ENCODE measurements around the gene CCNL1. TPM values are rescaled to one million over a fixed set of nuclear protein-coding genes. Genes with fewer than 3 reads are reported as not detected.
"Not testable (repeated sequence)": the region's sequence is repeated elsewhere in the genome, so short reads cannot be mapped to it uniquely, and the experiment has no call there.

CCNL1 gene
- polyA plus RNA-seq, 1 donor = 81.4 TPM

DNA sequence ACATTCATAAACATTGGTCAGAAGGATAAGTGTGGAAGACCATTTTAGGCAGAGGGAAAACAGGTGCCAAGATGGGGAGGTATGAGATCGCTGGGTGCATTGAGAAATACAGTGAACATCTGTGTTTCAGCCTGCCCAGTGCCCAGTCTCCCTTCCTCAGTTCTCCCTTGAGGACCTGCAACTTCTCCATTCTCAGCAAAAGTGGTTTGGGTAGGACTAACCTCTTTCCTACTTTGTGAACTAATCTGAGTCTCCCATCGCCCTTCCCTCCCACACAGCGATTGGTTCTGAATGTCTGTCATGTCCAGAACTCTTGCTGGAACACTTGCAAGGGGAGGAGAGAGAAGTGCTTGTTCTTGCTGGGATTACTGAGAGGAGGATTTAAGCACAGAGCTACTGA lies 10.9 kb upstream of the CCNL1 start:
- DNase-seq (ENCODE audit: low read depth) = no peak

DNA sequence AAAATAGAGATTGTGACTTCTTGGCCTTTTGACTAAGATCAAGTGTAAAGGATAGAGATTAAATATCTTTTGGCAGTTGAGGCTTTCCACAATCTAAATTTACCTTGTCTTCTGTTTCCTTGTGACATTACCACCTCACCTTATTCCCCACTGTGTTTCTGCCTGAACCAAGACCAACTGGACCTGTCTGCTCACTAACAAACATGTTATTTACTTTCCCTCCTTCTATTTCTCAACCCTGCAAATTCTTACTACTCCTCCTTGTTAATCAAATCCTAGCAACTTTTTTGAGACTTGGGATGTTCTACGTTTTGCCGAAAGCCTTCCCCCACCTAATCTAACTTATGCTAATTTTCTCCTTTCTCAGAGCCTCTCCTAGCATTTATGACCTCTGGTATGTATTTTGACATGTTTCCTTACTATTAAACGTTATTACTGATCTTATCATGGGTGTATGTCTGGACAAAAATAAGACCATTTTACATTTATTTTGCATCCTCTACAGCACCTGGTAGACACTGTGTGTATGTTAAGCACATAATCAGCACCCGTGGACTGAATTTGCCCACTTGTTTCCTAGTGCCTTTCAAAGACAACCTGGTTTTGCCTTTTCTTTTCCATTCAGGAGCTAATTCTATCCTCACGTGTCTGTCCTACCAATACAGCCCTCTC lies 7.6 kb upstream of the CCNL1 start:
- no peak for DNase-seq (ENCODE audit: low read depth)

DNA sequence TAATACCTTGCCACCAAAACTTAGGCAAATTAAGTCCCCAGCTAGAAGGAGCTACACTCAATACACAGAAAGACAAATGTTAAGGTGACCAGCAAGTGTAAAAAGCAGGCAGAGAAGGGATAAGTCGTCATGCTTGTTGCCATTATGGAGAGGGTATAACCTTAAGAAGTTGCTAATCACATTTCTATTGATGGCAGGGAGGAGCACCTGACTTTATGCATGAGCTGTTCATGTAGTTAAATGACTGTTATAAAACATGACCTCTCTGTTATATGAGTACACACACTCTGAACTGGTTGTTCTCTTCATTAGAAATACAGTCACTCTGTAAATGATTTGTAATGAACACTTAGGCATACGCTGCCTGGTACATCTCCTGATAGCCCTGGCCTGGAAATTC lies 6.6 kb upstream of the CCNL1 start:
- no peak for DNase-seq (ENCODE audit: low read depth)

DNA sequence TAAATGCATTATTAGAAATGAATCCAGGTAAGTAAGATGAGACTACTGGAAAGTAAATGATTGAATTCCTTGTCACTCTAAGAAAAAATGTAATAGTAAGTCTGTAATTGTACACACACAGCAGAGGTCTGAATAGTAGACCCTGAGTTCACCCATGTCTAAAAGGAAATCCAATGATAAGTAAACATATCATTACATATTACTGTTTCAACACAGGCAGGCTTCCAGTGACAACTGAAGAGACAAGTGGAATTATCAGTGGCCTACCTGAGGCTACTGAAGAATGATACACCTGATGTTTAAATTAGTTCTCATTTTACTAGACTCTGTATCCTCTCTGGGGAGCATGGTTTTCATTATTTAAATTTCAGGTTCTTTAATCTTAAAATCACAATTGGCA lies 6.2 kb upstream of the CCNL1 start:
- no peak for DNase-seq (ENCODE audit: low read depth)

DNA sequence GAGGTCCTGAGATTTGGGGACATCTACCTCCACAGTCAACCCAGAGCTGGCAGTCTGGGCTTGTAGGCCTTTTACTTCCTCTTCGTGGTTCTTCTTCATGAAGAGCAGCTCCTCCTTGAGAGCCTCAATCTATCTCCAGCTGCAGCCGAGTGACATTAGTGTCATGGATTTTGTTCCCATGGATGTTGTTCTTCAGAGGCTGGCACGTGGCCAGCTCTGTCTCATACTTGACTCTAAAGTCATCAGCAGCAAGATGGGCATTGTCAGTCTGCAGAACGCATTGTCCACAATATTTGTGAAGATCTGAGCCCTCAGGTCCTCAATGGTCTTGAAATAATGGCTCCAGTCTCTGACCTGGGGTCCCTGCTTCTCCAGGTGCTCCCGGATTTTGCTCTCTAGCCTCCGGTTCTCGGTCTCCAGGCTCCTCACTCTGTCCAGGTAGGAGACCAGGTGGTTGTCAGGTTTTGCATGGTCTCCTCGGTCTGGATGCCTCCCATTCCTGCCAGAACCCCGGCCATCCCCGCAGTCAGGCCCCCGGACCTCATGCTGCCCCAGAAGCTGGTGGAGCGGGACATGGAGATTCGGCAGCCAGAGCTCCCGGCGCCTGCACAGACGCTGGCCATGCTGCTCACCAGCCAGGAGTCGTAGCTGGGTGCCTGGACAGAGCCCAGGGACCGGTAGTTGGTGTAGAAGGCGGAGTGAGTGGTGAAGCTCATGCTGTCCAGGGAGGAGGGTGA lies 3.4 kb upstream of the CCNL1 start:
- DNase-seq (ENCODE audit: low read depth) = no peak

DNA sequence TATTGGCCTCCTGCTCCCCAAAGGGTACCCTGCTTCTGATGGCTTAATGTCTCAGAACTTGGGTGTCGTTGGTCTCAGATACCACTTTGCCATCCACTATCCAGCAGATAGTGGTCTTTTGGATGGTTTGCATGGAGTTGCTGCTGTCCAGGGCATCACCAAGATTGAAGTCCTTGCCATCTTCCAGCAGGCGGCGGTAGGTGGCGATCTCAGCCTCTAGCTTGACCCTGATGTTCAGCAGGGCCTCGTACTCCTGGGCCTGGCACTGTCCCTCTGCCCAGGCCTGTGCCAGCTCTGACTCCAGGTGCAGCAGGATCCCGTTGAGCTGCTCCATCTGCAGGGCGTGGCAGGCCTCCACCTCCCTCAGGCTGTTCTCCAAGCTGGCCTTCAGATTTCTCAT lies 2.7 kb upstream of the CCNL1 start:
- not testable (repeated sequence) for DNase-seq (ENCODE audit: low read depth)

DNA sequence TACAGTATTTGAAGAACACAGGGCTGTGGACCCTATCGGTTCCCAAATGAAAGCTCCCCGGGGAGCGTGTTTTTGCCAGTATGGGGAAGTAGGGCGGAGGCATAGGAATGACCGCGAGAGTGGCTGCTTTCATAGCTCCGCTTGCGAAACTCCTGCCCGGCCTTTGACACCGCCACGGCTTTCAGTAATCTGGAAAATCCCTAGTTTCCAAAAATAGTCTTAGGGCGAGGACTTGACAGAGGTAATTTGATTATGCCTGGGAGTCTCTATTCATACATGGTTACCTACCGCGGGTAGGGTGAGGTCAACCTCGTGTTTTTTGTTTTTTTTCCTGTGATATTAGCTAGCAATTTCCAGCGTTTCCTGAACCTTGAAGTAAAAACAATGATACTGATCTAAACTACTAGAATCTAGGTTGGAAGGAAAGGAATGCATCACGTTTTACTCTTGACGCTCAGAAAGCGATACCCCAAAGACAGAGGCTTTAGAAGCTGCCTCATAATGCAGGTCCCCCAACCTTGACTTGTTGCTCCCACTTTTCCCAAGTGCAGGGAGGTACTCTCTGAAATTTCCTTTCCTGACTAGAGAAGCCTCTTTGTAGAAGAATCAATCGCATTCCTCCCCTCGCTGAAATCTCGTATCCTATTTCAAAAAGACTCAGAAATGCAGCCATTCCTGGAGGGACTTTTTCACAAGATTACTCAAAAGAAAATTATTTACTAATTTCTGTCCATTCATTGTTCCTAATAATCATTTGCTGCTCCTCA lies 894 bp upstream of the CCNL1 start:
- no peak for DNase-seq (ENCODE audit: low read depth)

DNA sequence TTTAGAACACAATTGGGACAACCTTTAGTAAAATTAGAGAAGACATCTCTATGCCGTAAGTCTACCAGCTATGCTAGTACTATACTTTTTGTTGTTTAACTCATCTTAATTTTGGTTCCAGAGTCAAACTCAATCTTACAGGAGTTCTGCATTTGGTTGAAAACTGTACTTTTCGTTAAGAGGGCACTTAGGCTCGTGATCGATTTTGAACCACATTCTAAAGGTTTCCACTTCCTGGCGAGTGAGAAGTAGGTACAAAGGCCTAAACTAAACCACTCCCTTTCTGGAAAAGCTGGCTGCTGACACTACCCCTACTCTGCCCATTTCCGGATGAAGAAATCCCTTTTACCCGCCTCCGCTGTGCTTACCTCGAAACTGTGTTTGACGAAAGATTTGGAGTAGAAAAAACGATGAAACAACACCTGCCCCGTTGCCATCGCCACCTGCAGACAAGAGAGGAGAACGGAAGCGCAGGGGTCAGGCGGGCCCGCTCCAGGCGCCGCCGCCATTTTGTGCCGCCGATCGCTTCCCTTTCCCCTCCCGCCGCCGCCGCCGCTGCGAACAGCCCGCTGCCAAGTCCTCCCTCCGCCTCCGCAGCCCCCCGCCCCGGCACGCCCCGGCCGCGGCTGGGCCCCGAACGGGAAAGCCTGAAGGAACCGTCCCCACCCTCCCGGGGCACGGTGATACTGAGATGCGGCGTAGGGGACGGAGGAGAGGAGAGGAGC lies 748 bp downstream of the CCNL1 start:
- no peak for DNase-seq (ENCODE audit: low read depth)

DNA sequence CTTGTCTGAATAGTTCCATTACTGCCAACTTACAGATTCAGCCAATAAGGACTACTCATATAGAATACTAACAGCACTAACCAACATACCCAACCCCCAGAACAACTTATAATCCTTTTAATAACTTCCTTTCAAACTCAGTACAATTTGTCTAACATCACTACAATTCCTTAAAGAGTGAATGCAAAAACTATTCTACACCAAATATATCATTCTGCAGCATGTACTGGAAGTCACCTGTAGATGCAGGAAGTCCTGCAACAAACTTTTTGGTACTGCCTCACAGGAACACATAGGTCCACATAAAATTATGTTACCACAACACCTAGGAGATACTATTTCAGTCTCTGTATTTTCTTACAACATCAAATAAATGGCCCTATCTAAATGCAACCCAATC lies 2.1 kb downstream of the CCNL1 start:
- DNase-seq (ENCODE audit: low read depth) = no peak

DNA sequence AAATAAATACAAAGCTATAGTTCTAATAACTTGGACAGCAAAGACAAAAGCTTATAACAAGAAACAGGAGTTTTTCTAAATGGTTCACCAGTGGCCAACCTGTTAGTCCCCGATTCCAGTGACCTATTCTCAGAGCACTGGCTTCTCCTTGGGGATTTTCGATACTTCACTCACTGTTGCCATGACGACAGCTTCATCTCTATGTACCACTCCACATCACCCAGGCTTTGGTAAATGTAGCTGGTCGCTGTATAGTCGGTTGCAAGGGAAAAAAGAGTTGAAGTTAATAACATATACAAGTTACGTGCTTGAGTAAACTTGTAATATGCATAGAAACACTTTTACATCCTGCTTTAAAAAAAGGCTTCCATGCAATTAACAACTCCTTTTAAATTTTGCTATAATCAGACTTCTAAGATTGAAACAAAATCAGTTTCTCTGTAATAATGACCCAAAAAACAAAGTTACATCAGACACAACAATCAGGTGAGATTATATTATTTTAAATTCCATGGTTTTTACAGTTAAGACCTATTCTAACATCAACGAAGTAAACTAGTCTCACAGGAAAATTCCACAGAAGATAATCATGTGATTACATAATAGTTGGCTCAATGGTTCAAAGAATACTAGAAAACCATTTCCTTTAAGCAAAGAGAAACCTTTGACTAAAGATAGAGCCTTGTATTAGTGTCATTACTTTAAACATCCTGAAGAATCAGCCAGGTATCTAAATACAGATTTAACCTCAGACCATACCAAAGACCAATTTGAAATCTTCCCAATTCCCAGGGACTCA lies 2.9 kb downstream of the CCNL1 start:
- no peak for DNase-seq (ENCODE audit: low read depth)

DNA sequence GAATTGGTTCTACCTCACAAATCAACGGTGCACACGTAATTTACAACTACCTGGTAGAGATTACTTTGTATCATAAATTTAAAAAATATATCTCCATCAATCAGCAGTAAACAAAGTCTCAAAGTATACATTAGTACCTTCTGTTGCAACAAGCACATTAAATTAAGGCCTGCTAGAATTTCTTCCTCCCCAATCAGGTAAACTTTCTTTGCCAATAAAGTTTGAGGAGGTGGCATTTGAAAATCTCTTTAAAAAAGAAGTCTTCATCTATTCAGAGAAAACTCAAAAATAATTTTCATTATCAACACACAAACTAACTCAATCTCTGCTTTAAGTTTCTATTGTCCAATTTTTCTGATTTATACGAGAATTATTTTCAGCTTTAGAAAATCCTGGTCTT lies 4.4 kb downstream of the CCNL1 start:
- no peak for DNase-seq (ENCODE audit: low read depth)

DNA sequence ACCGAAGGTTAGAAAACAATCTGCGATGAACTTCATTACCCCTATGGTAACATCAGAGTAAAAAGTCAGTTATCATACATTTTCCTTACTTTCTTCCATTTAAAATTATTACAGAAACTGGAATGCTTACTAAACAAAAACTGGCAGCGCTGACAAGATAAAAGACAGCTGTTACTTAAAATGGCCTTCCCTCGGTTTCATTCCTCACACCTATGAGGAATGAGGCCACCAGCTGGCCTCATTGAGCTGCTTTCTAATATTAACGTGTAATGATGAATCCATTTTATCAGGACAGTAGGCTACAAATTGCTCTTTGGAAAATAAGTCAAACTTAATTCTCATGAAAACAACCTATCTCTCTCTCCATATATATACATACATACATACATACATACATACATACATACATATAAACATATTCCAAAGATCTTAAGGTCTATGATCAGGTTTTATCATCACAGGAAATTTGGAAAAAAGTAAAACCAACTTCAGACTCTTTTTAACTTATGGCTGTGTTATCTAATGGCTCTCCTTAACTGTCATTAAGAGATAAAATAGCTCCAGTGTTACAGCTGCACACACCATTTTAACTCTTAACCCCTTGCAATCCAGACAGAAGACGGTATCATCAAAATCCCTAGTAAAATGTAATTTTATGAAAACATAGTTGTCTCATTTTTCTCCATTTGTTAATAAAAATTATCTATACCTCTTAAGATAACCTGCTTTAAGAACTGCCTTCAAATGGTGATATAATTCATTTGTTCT lies 5.2 kb downstream of the CCNL1 start:
- DNase-seq (ENCODE audit: low read depth) = no peak

DNA sequence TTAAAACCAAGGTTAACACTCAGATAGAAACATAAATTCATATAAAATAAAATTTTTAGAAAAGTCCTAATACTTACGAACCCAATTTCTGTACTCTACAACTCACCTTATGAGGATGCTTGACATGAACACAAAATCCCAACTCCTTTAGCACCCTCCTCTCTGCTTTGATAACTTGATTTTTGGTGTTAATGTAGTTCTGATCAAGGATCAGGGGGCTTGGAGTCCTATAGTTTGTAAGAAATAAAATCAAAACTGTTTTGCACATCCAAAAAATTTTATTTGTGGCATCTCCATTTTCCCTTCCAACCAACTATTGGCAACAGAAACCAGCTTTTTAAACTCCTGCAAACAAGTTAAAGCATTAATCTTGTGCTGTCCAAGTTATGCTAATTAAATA lies 7.0 kb downstream of the CCNL1 start:
- DNase-seq (ENCODE audit: low read depth) = no peak

DNA sequence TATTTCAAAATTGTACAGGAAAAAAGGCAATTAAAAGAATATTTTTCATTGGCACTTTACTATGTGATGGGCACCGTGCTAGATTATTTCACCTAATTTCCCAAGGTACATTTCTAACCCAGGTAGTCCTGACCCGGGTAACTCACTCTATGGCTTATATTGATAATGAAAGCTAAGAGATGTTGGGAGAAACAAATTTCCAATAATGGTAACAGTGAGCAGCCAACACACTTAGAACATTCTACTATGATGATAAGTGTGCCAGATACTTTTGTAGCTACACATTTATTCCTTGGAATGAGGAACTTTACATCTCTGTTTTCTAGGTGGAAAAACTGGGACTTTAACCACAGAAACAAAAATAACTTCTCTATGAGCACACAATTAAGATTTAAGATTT lies 7.5 kb downstream of the CCNL1 start:
- DNase-seq (ENCODE audit: low read depth) = no peak

DNA sequence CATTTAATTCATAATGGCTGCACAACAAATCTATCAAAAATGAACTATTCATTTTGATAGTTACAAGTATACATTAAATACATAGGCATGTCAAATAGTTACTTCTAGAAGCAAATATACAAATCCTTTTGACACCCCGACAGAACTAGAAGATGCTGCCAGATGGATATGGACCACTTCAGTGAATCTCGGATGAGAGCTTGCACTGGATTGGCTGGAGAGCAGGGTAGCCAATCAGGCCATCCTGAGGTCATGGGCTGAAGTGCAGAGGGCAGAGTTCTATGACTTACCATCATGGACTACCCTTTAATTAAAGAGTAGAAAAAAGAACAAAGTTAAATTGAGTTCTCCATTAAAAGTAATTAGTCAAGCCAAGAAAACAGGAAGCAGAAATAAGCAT lies 8.3 kb downstream of the CCNL1 start:
- DNase-seq (ENCODE audit: low read depth) = no peak

DNA sequence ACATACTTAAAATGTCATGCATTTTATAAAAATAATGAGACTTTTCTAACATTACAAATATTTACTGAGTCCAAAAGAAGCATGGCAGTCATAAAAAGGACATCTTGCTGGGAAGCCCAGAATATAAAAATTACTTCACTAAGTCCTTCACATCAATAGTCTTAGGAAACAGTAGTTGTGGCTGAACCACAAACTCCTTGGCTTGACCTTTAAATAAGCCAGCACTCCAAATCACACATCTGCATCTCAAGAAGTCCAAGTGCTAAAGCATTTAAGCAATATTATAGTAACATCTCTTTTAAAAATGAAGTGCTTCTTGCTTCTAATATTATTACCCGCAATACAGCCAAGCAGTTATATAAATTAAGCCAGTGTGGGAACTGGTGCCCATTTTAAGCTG lies 8.8 kb downstream of the CCNL1 start:
- DNase-seq (ENCODE audit: low read depth) = no peak

DNA sequence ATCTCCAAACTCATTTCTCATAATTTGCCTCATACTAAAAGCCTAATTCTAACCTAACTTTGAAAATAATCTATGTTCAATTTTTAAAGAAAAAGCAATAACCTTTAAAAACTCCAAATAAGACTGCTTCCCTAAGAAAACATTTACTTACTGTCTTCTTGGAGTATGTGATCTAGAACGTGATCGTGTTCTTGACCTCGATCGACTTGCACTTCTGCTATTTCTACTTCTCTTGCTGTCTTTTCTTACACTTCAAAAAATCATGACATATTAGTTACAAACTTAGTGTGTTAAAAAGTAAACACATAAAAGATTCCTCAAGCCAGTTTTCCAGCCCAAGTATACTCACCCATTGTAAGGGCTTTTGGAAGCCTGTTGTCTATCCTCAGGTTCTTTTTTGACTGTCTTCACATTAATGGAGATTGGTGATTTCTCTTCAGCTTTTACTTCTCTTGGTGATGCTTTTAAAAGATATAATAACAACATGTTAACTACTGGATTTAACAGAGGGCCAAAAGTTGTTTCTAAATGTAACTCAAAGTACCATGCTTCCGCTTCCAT lies 10.7 kb downstream of the CCNL1 start:
- DNase-seq (ENCODE audit: low read depth) = no peak

DNA sequence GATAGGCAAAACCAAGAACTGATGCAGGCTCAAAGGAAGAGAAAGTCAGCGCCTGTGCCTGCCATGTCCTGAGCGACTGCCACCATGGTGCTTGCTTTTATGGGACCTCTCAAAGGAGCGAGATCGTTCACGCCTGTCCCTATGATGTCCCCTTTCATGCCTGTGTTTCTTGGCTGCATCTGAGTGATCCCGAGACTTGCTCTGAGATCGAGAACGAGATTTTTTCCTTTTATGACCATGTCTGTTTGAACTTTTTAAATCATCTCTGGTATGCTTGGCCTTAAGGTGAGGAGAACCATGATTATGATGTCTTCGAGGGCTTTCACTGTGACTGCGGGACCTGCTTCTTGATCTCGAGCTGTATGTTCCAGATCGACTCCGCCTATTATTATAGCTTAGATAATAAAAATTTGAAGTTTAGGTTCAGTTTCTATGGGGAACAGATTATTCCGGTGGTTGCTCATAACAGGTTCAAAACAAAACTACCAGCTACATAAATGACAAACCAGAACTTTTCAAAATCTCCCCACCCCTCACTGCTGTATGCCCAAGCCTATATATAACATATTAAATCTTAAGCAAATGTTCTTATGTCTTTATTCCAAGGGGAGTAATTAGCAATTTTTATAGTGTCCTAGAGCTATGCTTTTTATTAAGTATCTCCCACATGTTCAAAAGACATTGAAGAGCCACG lies 11.6 kb downstream of the CCNL1 start:
- DNase-seq (ENCODE audit: low read depth) = no peak

DNA sequence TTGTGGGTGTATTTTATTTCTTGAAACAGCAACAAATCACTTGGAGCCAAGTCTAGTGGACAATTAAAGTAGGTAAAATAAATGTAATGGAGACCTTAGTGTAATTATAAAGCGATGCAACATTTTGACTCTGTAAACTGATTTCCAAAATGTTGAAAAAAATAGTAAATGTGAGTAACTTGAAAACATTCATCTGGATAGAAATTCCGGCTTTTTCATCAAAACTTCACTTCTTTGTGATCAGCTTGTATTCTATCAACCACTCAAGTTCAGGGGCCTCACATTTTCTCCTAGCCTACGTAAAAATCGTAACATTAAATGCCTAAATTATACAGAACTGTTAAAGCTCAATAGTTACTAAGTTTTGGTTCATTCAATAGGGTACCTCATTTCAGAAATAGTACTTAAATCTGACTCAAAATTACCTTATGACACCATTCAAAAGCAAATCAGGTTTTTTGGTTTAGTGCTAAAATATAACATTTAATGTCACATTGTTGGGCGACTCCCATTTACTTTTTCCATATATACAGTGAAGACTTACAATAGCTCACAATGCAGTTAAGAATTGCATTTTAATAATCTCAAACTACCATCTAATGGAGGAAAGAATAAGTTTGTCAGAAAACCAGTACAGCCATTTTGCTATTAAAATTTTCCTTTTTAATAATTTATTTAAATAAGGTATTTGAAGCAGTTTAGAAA lies 12.7 kb downstream of the CCNL1 start:
- DNase-seq (ENCODE audit: low read depth) = no peak

Data from forelimb muscle (tissue), 1 donor.